ENCODE data around the gene SIPA1L2.
A peak's percentile ranks its signal among the peaks of the same experiment; 100 is the strongest.

The SIPA1L2 gene

DNA sequence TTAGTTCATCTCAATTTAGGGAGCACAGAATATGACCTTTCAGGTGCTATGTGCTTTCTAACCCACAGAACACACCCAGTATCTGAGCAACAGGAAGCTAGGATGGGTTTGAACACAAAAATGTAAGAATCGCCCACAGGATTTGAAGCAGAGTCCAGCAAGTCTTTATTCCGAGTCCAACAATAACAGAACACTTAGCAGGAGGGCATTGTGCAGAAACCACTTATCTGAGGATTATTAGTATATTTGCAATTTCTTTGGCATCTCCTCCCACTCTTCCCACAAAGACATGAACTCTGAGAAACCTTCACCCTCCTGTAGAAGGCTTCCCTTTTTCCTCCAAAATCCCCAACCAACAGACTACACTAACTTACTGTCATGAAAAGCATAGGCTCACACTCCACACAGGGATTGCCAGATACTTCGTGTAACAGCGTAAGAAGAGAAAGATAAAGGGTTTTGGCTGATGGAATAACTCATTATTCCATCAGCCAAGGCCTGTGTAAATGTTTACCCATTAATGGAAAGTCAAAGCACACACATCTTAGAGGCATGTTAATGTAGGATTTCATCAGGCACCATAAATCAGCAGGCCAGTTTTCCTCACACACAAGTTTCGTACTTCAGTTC is 16.1 kb downstream of the SIPA1L2 start (continued):
- TF ChIP-seq ZNF266 (tag by site-specific recombination; IDR thresholded peaks at IDR 0.05; ENCODE audit: low read depth), result no peak
- TF ChIP-seq ZBTB7A (tag by site-specific recombination; IDR thresholded peaks at IDR 0.05; ENCODE audit: low read depth), result no peak
- TF ChIP-seq ZNF514 (tag by site-specific recombination; IDR thresholded peaks at IDR 0.05), result peak; percentile 57; the same call in 1 of the 2 replicates
- no peak for TF ChIP-seq ZNF560 (tag by site-specific recombination; IDR thresholded peaks at IDR 0.05; ENCODE audit: borderline replicate concordance)
- peak; percentile 98 for TF ChIP-seq ZFHX2 (tag by site-specific recombination; conservative IDR thresholded peaks at IDR 0.05)
- TF ChIP-seq ZNF701 (tag by site-specific recombination; IDR thresholded peaks at IDR 0.05), result no peak
- no peak for TF ChIP-seq ZNF473 (tag by site-specific recombination; IDR thresholded peaks at IDR 0.05)
- TF ChIP-seq ZNF426 (tag by site-specific recombination; IDR thresholded peaks at IDR 0.05), result no peak
- 0 out of 2 replicates have a peak, but pooled peaks have one; percentile 22 for TF ChIP-seq ATF2 (tag by site-specific recombination; IDR thresholded peaks at IDR 0.05; ENCODE audit: low read depth)
- peak; percentile 70 for TF ChIP-seq ZXDB (tag by site-specific recombination; IDR thresholded peaks at IDR 0.05)
- TF ChIP-seq ZNF169 (tag by site-specific recombination; IDR thresholded peaks at IDR 0.05), result no peak
- TF ChIP-seq, protein P1, sequence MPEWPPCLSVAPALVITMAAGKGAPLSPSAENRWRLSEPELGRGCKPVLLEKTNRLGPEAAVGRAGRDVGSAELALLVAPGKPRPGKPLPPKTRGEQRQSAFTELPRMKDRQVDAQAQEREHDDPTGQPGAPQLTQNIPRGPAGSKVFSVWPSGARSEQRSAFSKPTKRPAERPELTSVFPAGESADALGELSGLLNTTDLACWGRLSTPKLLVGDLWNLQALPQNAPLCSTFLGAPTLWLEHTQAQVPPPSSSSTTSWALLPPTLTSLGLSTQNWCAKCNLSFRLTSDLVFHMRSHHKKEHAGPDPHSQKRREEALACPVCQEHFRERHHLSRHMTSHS (tag by site-specific recombination; IDR thresholded peaks at IDR 0.05), result peak; percentile 84; the same call in 1 of the 2 replicates
- no peak for TF ChIP-seq MYNN (tag by site-specific recombination; IDR thresholded peaks at IDR 0.05; ENCODE audit: borderline replicate concordance)
- TF ChIP-seq BCL11B (tag by site-specific recombination; IDR thresholded peaks at IDR 0.05; ENCODE audit: low read depth), result no peak
- TF ChIP-seq ZNF677 (tag by site-specific recombination; IDR thresholded peaks at IDR 0.05), result no peak
- TF ChIP-seq HOXD13 (CRISPR knock-in tag; IDR thresholded peaks at IDR 0.05; ENCODE audit: borderline replicate concordance), result peak; percentile 20; the same call in 1 of the 2 replicates
- no peak for TF ChIP-seq ZNF354C (tag by site-specific recombination; IDR thresholded peaks at IDR 0.05; ENCODE audit: borderline replicate concordance, low read depth)
- no peak for TF ChIP-seq ZNF155 (tag by site-specific recombination; IDR thresholded peaks at IDR 0.05)
- no peak for TF ChIP-seq REST (tag by site-specific recombination; IDR thresholded peaks at IDR 0.05)
- TF ChIP-seq, protein P2, sequence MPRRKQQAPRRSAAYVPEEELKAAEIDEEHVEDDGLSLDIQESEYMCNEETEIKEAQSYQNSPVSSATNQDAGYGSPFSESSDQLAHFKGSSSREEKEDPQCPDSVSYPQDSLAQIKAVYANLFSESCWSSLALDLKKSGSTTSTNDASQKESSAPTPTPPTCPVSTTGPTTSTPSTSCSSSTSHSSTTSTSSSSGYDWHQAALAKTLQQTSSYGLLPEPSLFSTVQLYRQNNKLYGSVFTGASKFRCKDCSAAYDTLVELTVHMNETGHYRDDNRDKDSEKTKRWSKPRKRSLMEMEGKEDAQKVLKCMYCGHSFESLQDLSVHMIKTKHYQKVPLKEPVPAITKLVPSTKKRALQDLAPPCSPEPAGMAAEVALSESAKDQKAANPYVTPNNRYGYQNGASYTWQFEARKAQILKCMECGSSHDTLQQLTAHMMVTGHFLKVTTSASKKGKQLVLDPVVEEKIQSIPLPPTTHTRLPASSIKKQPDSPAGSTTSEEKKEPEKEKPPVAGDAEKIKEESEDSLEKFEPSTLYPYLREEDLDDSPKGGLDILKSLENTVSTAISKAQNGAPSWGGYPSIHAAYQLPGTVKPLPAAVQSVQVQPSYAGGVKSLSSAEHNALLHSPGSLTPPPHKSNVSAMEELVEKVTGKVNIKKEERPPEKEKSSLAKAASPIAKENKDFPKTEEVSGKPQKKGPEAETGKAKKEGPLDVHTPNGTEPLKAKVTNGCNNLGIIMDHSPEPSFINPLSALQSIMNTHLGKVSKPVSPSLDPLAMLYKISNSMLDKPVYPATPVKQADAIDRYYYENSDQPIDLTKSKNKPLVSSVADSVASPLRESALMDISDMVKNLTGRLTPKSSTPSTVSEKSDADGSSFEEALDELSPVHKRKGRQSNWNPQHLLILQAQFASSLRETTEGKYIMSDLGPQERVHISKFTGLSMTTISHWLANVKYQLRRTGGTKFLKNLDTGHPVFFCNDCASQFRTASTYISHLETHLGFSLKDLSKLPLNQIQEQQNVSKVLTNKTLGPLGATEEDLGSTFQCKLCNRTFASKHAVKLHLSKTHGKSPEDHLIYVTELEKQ (tag by site-specific recombination; IDR thresholded peaks at IDR 0.05; ENCODE audit: borderline replicate concordance), result no peak
- TF ChIP-seq ZNF394 (tag by site-specific recombination; IDR thresholded peaks at IDR 0.05; ENCODE audit: borderline replicate concordance), result no peak
- TF ChIP-seq ZFP69B (tag by site-specific recombination; IDR thresholded peaks at IDR 0.05), result peak; percentile 72
- no peak for TF ChIP-seq ZNF311 (tag by site-specific recombination; IDR thresholded peaks at IDR 0.05; ENCODE audit: borderline replicate concordance)
- TF ChIP-seq ZNF645 (tag by site-specific recombination; IDR thresholded peaks at IDR 0.05), result 0 out of 2 replicates have a peak, but pooled peaks have one; percentile 52
- TF ChIP-seq ZBTB17 (tag by site-specific recombination; IDR thresholded peaks at IDR 0.05), result peak; percentile 91
- no peak for TF ChIP-seq ZNF76 (tag by site-specific recombination; IDR thresholded peaks at IDR 0.05; ENCODE audit: borderline replicate concordance, low read depth)
- TF ChIP-seq GLI4 (tag by site-specific recombination; IDR thresholded peaks at IDR 0.05), result no peak
- 0 out of 2 replicates have a peak, but pooled peaks have one; percentile 32 for TF ChIP-seq TCF7L2 (IDR thresholded peaks at IDR 0.05; ENCODE audit: borderline replicate concordance, low read depth, low read length)

Measured in HEK293 (cell line).